GM12878 (cell line): Measurements from ENCODE around the gene ENDOV. TPM values are rescaled to one million over a fixed set of nuclear protein-coding genes. Genes with fewer than 3 reads are reported as not detected.

ENCODE experiments used
- ATAC-seq: fragments of 200-7000 bp; cut with Tn5 transposase; 3 replicates; pipeline ENCODE4 v1.9.1; 2020; ENCODE audit warnings: mild to moderate bottlenecking, moderate library complexity
- BruUV-seq: library from RNA; stranded (reverse); fragments of 400-500 nt; replicated peaks from 2 replicates; lab custom pipeline; 2021; lab: Mats Ljungman, UMichigan
- CTCF ChIA-PET: fragments of 300-600 bp; sonication (Branson Sonifier 250); formaldehyde crosslinking; extraction: SDS; loops from one replicate; lab custom pipeline; 2021; ENCODE audit warnings: inconsistent platforms; lab: Yijun Ruan, JAX
- POLR2A ChIA-PET: fragments of 350-600 bp; formaldehyde crosslinking; extraction: SDS; loops from one replicate; lab custom pipeline; 2021; ENCODE audit warnings: inconsistent platforms; lab: Charles Lee
- RAD21 ChIA-PET: fragments of 300-600 bp; sonication (Branson Sonifier 250); formaldehyde crosslinking; loops from one replicate; lab custom pipeline; 2023; ENCODE audit warnings: antibody characterized with exemption; ENCODE audit not compliant: unreplicated experiment; lab: Charles Lee
- SMC1A ChIA-PET: fragments of 300-600 bp; sonication (Branson Sonifier 250); formaldehyde crosslinking; loops from one replicate; lab custom pipeline; 2023; ENCODE audit not compliant: unreplicated experiment, uncharacterized antibody; lab: Charles Lee
- DNase-seq: peaks from one replicate; pipeline ENCODE4 v3.0.0-alpha.2; 2011; ENCODE audit warnings: low read depth, low spot score
- FAIRE-seq: peaks from 3 replicates; lab custom pipeline; 2011; peaks lifted over from hg19 to GRCh38; lab: Jason Lieb, UNC
- H2AFZ ChIP-seq: 2 replicates; pipeline ENCODE4 v1.6.0; 2011; ENCODE audit warnings: low read depth, low read length, control low read depth; ENCODE audit not compliant: control insufficient read depth
- H3K27ac ChIP-seq: 2 replicates; pipeline ENCODE4 v1.5.1; 2011; ENCODE audit warnings: control low read depth; ENCODE audit not compliant: control insufficient read depth, insufficient read depth
- H3K27me3 ChIP-seq, 2 experiments: replicated peaks in 1 of 2; 2 replicates each; pipeline versions ENCODE4 v1.6.0 to v1.6.1; 2011; ENCODE audit warnings: low read length in 1 of 2; ENCODE audit not compliant: control insufficient read depth in 2 of 2, insufficient read depth in 2 of 2
- H3K36me3 ChIP-seq, 2 experiments: 2 replicates each; pipeline ENCODE4 v1.5.1; 2011; ENCODE audit warnings: low read length in 1 of 2; ENCODE audit not compliant: control insufficient read depth in 2 of 2, insufficient read depth in 2 of 2
- H3K4me1 ChIP-seq: 2 replicates; pipeline ENCODE4 v1.6.1; 2011; ENCODE audit warnings: mild to moderate bottlenecking, low read length, moderate library complexity, mixed read lengths; ENCODE audit not compliant: control insufficient read depth, insufficient read depth
- H3K4me2 ChIP-seq: 2 replicates; pipeline ENCODE4 v1.6.0; 2011; ENCODE audit warnings: control low read depth; ENCODE audit not compliant: control insufficient read depth, insufficient read depth
- H3K4me3 ChIP-seq: fragments of 200-600 bp; sonication (generic); 2 replicates; pipeline ENCODE4 v1.5.1; 2016
- H3K79me2 ChIP-seq: 2 replicates; pipeline ENCODE4 v1.6.0; 2011; ENCODE audit warnings: low read length; ENCODE audit not compliant: control insufficient read depth, insufficient read depth
- H3K9ac ChIP-seq: 2 replicates; pipeline ENCODE4 v1.8.0; 2011; ENCODE audit warnings: low read length, control low read depth, mixed read lengths; ENCODE audit not compliant: control insufficient read depth, insufficient read depth
- H3K9me3 ChIP-seq: replicated peaks from 3 replicates; pipeline ENCODE4 v1.5.1; 2011; ENCODE audit warnings: mild to moderate bottlenecking, low read length; ENCODE audit not compliant: control insufficient read depth, insufficient read depth
- H4K20me1 ChIP-seq: 2 replicates; pipeline ENCODE4 v1.6.0; 2011; ENCODE audit not compliant: control insufficient read depth, insufficient read depth
- ASH2L ChIP-seq: fragments of 300-600, 200-600 bp; sonication (generic); IDR thresholded peaks from 2 replicates; pipeline ENCODE4 v1.6.1; 2017; ENCODE audit warnings: low read depth, mild to moderate bottlenecking, borderline replicate concordance
- ATF7 ChIP-seq: fragments of 450-650 bp; IDR thresholded peaks from 2 replicates; pipeline ENCODE4 v1.6.1; 2016; ENCODE audit warnings: low read depth, mild to moderate bottlenecking
- BRCA1 ChIP-seq: IDR thresholded peaks from 2 replicates; pipeline ENCODE4 v1.6.1; 2011; ENCODE audit warnings: low read depth, low read length, improper control_type of control experiment
- DPF2 ChIP-seq: fragments of 450-650 bp; IDR thresholded peaks from 2 replicates; pipeline ENCODE4 v1.6.1; 2017; ENCODE audit warnings: mild to moderate bottlenecking
- EGR1 ChIP-seq, 2 experiments: IDR thresholded peaks; 1 replicate in 1 of 2; 2 replicates in 1 of 2; pipeline ENCODE4 v1.6.1; 2011 to 2012; ENCODE audit warnings: low read depth in 2 of 2, low read length in 2 of 2, borderline replicate concordance in 1 of 2, mild to moderate bottlenecking in 1 of 2, moderate library complexity in 1 of 2
- EP300 ChIP-seq, 2 experiments: fragments of 150-350 bp in 1 of 2; IDR thresholded peaks; 2 replicates each; pipeline ENCODE4 v1.6.1; 2011 to 2012; ENCODE audit warnings: low read depth in 2 of 2, low read length in 2 of 2, borderline replicate concordance in 1 of 2, improper control_type of control experiment in 1 of 2, inconsistent platforms in 1 of 2; ENCODE audit not compliant: control insufficient read depth in 1 of 2
- IRF4 ChIP-seq: IDR thresholded peaks from 2 replicates; pipeline ENCODE4 v1.6.1; 2011; ENCODE audit warnings: low read depth, low read length
- JUNB ChIP-seq: IDR thresholded peaks from 2 replicates; pipeline ENCODE4 v1.6.1; 2016; ENCODE audit warnings: antibody characterized with exemption, mild to moderate bottlenecking
- NFYA ChIP-seq: IDR thresholded peaks from 2 replicates; pipeline ENCODE4 v1.6.1; 2011; ENCODE audit warnings: low read depth, mild to moderate bottlenecking, low read length, improper control_type of control experiment, borderline replicate concordance
- NR2C1 ChIP-seq: fragments of 450-650 bp; IDR thresholded peaks from 2 replicates; pipeline ENCODE4 v1.6.1; 2017; ENCODE audit warnings: antibody characterized with exemption, mild to moderate bottlenecking, moderate library complexity
- NR2C2 ChIP-seq: IDR thresholded peaks from 2 replicates; pipeline ENCODE4 v1.6.1; 2011; ENCODE audit warnings: borderline replicate concordance, low read depth; ENCODE audit not compliant: control insufficient read depth, insufficient read length
- NRF1 ChIP-seq: conservative IDR thresholded peaks from 2 replicates; pipeline ENCODE4 v1.6.1; 2011; ENCODE audit warnings: mild to moderate bottlenecking, low read depth, low read length, improper control_type of control experiment
- PAX5 ChIP-seq: IDR thresholded peaks from 2 replicates; pipeline ENCODE4 v1.6.1; 2011; ENCODE audit warnings: low read depth, low read length, borderline replicate concordance
- SMAD1 ChIP-seq: fragments of 450-650 bp; IDR thresholded peaks from 2 replicates; pipeline ENCODE4 v1.6.1; 2018; ENCODE audit warnings: mild to moderate bottlenecking, low read depth; ENCODE audit not compliant: partially characterized antibody
- SMAD5 ChIP-seq: IDR thresholded peaks from 2 replicates; pipeline ENCODE4 v1.6.1; 2016; ENCODE audit warnings: antibody characterized with exemption, low read depth
- SRF ChIP-seq, 2 experiments: IDR thresholded peaks; 2 replicates each; pipeline ENCODE4 v1.6.1; 2011; ENCODE audit warnings: low read depth in 2 of 2, low read length in 2 of 2, mild to moderate bottlenecking in 1 of 2, moderate library complexity in 1 of 2
- ZBED1 ChIP-seq: IDR thresholded peaks from 2 replicates; pipeline ENCODE4 v1.6.1; 2016; ENCODE audit warnings: borderline replicate concordance
- WGBS: methylation state at CpG from one replicate; pipeline ENCODE4 v1.1.6; 2016; ENCODE audit warnings: low lambda C conversion rate; ENCODE audit not compliant: insufficient replicate concordance, insufficient coverage; ENCODE audit errors: missing lambda C conversion rate; 5-methylcytosine and 5-hydroxymethylcytosine counted together
- in situ Hi-C: fragments of 300-500 bp; cut with MboI; formaldehyde crosslinking; loops from 9 replicates; pipeline ENCODE4 v1.14.3; 2018; ENCODE audit warnings: mixed read lengths
- intact Hi-C: fragments of 100-400 bp; cut with micrococcal nuclease; formaldehyde crosslinking; loops from one replicate; pipeline ENCODE4 v1.14.2; 2022; ENCODE audit not compliant: unreplicated experiment
- polyA plus RNA-seq, 11 experiments: library from polyadenylated mRNA; depleted of rRNA in 4 of 11; unstranded in 6 of 11; stranded (reverse) in 5 of 11; fragments of >200 nt; fragmentation: Nextera tagmentation in 4 of 11; fragmentation: Illumina TruSeq in 1 of 11; extraction: Ambion mirVana in 4 of 11; extraction: Trizol in 1 of 11; gene quantifications; 1 replicate in 1 of 11; 2 replicates in 10 of 11; pipeline versions ENCODE4 v1.2.1 to v1.2.3, GENCODE V29; 2011 to 2016; ENCODE audit warnings: inconsistent platforms in 2 of 11, missing spikeins in 2 of 11, low read depth in 1 of 11
- total RNA-seq, 4 experiments: library from RNA; depleted of rRNA in 3 of 4; stranded (reverse); fragments of >200 nt in 3 of 4; fragmentation: Illumina TruSeq in 1 of 4; extraction: Trizol in 1 of 4; gene quantifications; 2 replicates each; pipeline versions ENCODE4 v1.2.1 to v1.2.3, GENCODE V29; 2013 to 2021
- TF ChIP-seq, protein P1 (sequence below): IDR thresholded peaks from 2 replicates; pipeline ENCODE4 v1.6.1; 2011; ENCODE audit warnings: borderline replicate concordance, low read depth, mild to moderate bottlenecking, moderate library complexity, low read length; ENCODE audit not compliant: insufficient read depth, poor library complexity, severe bottlenecking
- TF ChIP-seq, protein P2 (sequence below): IDR thresholded peaks from 2 replicates; pipeline ENCODE4 v1.6.1; 2011; ENCODE audit warnings: mild to moderate bottlenecking, low read depth, low read length, moderate library complexity; ENCODE audit not compliant: insufficient replicate concordance

ENDOV gene
- total and polyA plus RNA-seq, 10 of the 15 experiments (the other 5 are each of a cell fraction or from before 2014, with no cell fraction given), result 0.63 to 11.9 (median 8.1) TPM

DNA sequence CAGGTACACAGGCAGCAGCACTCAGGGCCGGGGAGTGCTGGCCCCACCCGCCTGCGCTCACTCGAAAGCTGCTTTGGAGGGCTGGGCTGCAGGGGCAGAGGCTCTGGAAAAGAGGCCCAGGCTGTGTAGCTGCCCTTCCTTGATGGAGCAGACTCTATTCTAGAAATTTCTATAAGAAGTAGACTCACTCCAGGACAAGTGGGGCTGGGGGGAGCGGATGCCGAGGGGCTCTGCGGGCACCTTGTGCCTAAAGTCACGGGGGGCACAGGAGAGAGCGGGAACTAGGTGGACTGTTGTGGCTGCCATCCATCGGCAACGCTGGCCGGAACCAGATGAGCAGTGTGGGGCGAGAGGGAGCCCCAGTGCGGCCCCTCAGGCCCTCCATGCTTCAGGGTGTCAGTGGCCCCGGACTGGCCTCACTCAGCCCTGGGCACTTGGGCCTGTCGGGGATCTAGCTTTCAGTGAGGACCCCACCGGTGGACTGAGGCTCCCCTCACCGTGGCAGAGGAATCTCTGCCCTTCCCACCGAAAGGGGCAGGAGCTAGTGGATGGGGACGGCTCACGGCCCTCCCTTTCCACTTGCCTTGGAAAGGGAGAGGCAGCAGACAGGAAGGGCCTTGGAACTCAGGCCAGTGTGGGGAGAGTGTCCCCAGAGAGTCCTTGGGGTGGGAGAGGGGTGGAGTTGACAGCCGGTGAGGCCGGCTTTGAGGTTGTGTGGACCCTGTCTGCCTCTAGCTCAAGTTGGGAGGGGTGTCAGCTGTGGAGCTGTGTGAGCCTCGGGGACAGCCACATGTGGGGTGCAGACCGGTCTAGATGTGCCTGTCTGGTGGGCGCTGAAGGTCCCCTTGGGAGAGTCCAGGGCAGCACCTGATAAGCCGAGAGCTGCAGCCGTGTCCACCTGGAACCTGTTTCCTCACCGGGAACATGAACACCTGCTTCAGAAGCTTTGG lies 16.6 kb downstream of the ENDOV start (continued):
- no peak for TF ChIP-seq ATF7
- TF ChIP-seq SRF (IDR thresholded peaks at IDR 0.05; ENCODE audit: low read depth in 2 of 2, low read length in 2 of 2), result no peak
- TF ChIP-seq NR2C2, result no peak
- TF ChIP-seq BRCA1, result no peak
- no peak for TF ChIP-seq EGR1 (IDR thresholded peaks at IDR 0.05; ENCODE audit: borderline replicate concordance in 1 of 2, low read depth in 2 of 2, low read length in 2 of 2)
- TF ChIP-seq, all 136 proteins: peak for 0

DNA sequence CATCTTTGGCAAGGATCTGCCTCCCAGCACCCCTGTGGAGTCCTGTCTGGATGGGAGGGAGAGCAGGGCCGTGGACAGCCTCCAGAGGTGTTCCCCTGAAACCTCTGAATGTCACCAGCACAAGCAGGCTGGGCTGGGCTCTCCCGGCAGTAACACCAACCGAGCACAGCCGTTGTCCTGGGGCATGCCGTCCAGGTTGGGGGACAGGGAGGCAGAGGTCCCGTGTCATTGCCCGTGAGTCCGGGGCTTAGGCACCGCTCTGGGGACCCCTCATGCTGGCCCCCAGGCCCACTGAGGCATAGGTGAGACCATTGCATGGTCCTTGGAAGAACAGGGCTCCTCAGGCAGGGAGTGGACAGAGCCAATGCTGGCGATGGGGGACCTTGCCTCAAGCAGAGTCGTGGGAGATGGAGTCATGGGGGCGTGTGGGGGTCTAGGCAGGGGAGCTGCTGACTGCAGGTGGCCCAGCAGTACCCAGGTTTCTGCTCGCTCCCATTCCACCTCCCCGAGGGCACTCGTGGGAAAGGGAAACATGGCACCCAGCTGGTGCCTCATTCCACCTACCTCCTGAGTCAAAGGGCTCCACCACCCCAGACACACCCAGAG lies 17.5 kb downstream of the ENDOV start:
- SMC1A ChIA-PET, result no interaction called here
- ATAC-seq, result no peak
- H4K20me1 ChIP-seq, result no peaks in the 10 kb centered on the region
- TF ChIP-seq, protein P1, sequence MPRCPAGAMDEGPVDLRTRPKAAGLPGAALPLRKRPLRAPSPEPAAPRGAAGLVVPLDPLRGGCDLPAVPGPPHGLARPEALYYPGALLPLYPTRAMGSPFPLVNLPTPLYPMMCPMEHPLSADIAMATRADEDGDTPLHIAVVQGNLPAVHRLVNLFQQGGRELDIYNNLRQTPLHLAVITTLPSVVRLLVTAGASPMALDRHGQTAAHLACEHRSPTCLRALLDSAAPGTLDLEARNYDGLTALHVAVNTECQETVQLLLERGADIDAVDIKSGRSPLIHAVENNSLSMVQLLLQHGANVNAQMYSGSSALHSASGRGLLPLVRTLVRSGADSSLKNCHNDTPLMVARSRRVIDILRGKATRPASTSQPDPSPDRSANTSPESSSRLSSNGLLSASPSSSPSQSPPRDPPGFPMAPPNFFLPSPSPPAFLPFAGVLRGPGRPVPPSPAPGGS, result no peak
- no peak for TF ChIP-seq SMAD5
- TF ChIP-seq SMAD1, result no peak
- TF ChIP-seq NRF1, result no peak
- TF ChIP-seq EP300 (IDR thresholded peaks at IDR 0.05; ENCODE audit: borderline replicate concordance in 1 of 2, control insufficient read depth in 1 of 2, low read depth in 2 of 2, low read length in 2 of 2), result no peak
- no peak for TF ChIP-seq IRF4
- no peak for TF ChIP-seq NFYA
- TF ChIP-seq, protein P2, sequence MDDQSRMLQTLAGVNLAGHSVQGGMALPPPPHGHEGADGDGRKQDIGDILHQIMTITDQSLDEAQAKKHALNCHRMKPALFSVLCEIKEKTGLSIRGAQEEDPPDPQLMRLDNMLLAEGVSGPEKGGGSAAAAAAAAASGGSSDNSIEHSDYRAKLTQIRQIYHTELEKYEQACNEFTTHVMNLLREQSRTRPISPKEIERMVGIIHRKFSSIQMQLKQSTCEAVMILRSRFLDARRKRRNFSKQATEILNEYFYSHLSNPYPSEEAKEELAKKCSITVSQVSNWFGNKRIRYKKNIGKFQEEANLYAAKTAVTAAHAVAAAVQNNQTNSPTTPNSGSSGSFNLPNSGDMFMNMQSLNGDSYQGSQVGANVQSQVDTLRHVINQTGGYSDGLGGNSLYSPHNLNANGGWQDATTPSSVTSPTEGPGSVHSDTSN, result no peak
- no peak for TF ChIP-seq JUNB
- TF ChIP-seq NR2C1, result no peak
- TF ChIP-seq PAX5, result no peak
- no peak for TF ChIP-seq ASH2L
- no peak for TF ChIP-seq DPF2
- no peak for TF ChIP-seq ZBED1
- TF ChIP-seq ATF7, result no peak

More for the DNA sequence above, 17.5 kb downstream of the ENDOV start:
- Histone ChIP-seq H3K79me2 (no peaks in the 10 kb centered on the region), H3K9ac (no peak overlapping the region), H3K4me2 (no peak overlapping the region), H3K27ac (no peak overlapping the region), H3K4me1 (no peaks in the 10 kb centered on the region), H3K9me3 (no peaks in the 10 kb centered on the region), H3K4me3 (no peak overlapping the region), H3K27me3 (no peaks in the 10 kb centered on the region; a peak in 1 of 4 replicates), H2AFZ (no peak overlapping the region), H3K36me3 (no peaks in the 10 kb centered on the region)
- in situ Hi-C loops (no loop called here), intact Hi-C loops (no loop called here)
- BruUV-seq, result no TSS peak
- CTCF ChIA-PET, result no interaction called here
- FAIRE-seq (no peak), DNase-seq (no peak)
- WGBS, result 26% methylated on average over 12 of the region's 15 CpGs
- RAD21 ChIA-PET, result no interaction called here
- POLR2A ChIA-PET, result no interaction called here
